ENCODE results near the gene ACACA. TPM values are rescaled to one million over a fixed set of nuclear protein-coding genes. Genes with fewer than 3 reads are reported as not detected.

ACACA gene
- total RNA-seq, 1 donor from 2014 or later, result 42.4 TPM

DNA sequence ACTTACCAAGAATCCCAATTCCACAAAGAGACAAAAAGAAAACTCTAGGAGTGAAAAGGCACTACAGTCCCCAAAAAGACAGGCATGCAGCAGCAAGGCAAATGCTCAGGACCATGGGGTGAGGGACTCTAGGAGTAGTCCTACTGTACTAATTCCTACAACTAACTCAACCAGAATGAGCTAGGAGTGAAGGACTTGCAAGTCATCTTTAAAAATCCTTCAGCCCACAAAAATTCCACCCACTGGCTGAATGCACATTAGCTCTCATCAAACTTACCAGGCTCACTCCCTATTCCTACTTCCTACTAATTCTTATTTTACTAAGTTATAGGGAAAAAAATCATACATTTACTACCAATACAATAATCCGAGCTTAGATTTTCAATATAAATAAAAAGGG is 172.5 kb downstream of the ACACA start:
- TF ChIP-seq, protein P1, sequence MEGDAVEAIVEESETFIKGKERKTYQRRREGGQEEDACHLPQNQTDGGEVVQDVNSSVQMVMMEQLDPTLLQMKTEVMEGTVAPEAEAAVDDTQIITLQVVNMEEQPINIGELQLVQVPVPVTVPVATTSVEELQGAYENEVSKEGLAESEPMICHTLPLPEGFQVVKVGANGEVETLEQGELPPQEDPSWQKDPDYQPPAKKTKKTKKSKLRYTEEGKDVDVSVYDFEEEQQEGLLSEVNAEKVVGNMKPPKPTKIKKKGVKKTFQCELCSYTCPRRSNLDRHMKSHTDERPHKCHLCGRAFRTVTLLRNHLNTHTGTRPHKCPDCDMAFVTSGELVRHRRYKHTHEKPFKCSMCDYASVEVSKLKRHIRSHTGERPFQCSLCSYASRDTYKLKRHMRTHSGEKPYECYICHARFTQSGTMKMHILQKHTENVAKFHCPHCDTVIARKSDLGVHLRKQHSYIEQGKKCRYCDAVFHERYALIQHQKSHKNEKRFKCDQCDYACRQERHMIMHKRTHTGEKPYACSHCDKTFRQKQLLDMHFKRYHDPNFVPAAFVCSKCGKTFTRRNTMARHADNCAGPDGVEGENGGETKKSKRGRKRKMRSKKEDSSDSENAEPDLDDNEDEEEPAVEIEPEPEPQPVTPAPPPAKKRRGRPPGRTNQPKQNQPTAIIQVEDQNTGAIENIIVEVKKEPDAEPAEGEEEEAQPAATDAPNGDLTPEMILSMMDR (IDR thresholded peaks at IDR 0.05), result no peak
- DNase-seq (no peak), ATAC-seq (ENCODE audit: low read depth) (no peak)
- Mint-ChIP-seq H3K36me3 (ENCODE audit: low read depth) (peaks cover 28% of the 10 kb centered on the region), H3K9me3 (no peaks in the 10 kb centered on the region), H3K4me1 (no peaks in the 10 kb centered on the region), H3K27me3 (no peaks in the 10 kb centered on the region), H3K27ac (no peak overlapping the region), H3K4me3 (no peak overlapping the region)
- POLR2A ChIA-PET, result no interaction called here
- CTCF ChIA-PET, result no interaction called here
- intact Hi-C loops (cut with micrococcal nuclease), result no loop called here

DNA sequence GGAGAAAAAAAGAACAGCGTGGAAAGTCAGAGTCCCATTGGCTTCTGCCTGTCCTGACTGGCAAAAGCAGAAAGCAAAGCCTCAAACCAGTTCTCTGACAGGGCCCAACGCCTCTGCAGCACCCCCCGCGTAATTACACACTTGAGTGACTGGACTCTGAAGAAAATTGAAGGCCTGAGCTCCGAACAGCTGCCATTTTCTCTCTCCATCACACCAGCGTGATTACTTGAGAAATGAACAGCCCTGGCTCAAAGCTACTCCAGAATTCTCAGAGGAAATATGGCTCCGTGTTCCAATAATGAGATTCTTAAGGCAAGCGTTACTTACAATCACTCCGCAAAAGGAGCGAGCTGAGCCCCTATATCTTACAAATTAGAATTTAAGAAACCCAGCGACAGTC is 173.6 kb downstream of the ACACA start:
- ATAC-seq (ENCODE audit: low read depth), result no peak
- H3K27me3 Mint-ChIP-seq, result no peaks in the 10 kb centered on the region
- no peak overlapping the region for H3K4me3 Mint-ChIP-seq
- ChIA-PET CTCF (interaction anchor here (0.7 kb wide), 1 partner anchor 10 kb away, joined by 3 read pairs; no protein-coding TSS in a partner anchor), POLR2A (no interaction called here)
- no peak for DNase-seq
- H3K9me3 Mint-ChIP-seq, result no peaks in the 10 kb centered on the region
- H3K4me1 Mint-ChIP-seq, result no peaks in the 10 kb centered on the region
- H3K27ac Mint-ChIP-seq, result no peak overlapping the region
- peaks cover 27% of the 10 kb centered on the region for H3K36me3 Mint-ChIP-seq (ENCODE audit: low read depth)
- TF ChIP-seq, protein P1 (IDR thresholded peaks at IDR 0.05), result no peak
- intact Hi-C loops (cut with micrococcal nuclease), result no loop called here

DNA sequence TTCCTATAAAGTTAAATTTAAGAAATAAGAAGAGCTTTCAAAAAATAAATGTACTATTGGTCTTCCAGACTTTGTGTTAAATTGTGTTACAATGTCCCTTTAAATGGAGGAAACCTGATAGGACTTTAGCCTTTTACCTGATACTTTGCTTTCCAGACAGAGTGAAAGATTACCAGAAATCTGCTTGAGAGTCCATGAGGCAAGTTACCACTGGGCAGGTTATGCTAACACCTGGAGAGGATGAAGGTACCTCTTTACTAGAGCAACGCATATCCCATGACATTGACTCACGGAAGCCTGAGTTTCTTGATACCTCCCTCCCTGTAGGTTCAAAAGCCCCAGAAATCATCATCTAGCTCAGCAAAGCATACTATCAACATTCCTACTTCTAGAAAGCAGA is 174.7 kb downstream of the ACACA start:
- H3K9me3 Mint-ChIP-seq, result no peaks in the 10 kb centered on the region
- ATAC-seq (ENCODE audit: low read depth) (no peak), DNase-seq (no peak)
- TF ChIP-seq, protein P1 (IDR thresholded peaks at IDR 0.05), result no peak
- intact Hi-C loops (cut with micrococcal nuclease), result no loop called here
- ChIA-PET POLR2A (no interaction called here), CTCF (interaction anchor here (1.9 kb wide), 1 partner anchor 8 kb away, joined by 9 read pairs; no protein-coding TSS in a partner anchor)
- no peaks in the 10 kb centered on the region for H3K4me1 Mint-ChIP-seq
- peaks cover 20% of the 10 kb centered on the region for H3K36me3 Mint-ChIP-seq (ENCODE audit: low read depth)
- H3K4me3 Mint-ChIP-seq, result no peak overlapping the region
- H3K27me3 Mint-ChIP-seq, result no peaks in the 10 kb centered on the region
- no peak overlapping the region for H3K27ac Mint-ChIP-seq

DNA sequence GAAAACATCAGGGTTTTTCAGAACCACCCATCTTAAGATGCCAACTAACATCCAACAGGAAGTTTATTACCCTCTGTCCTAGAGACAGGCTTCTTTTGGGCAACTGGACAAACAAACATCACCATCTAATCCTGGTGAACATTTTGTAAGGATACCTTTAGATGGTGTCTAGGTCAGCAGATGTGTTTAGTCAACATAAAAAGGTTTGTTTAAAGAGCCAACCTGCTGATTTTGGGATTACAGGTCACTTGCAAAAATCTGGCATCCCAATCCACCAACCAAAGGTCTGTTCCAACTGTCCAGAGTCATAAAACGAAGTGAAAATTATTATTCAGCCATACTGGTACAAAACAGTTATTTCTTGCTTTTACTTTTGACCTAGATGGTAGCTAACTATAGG is 176.0 kb downstream of the ACACA start:
- TF ChIP-seq, protein P1 (IDR thresholded peaks at IDR 0.05), result no peak
- H3K27ac Mint-ChIP-seq, result no peak overlapping the region
- DNase-seq, result no peak
- H3K4me1 Mint-ChIP-seq, result no peaks in the 10 kb centered on the region
- H3K9me3 Mint-ChIP-seq, result no peaks in the 10 kb centered on the region
- POLR2A ChIA-PET, result no interaction called here
- H3K4me3 Mint-ChIP-seq, result no peak overlapping the region
- H3K27me3 Mint-ChIP-seq, result no peaks in the 10 kb centered on the region
- intact Hi-C loops (cut with micrococcal nuclease), result no loop called here
- ATAC-seq (ENCODE audit: low read depth), result no peak
- H3K36me3 Mint-ChIP-seq (ENCODE audit: low read depth), result peaks cover 21% of the 10 kb centered on the region
- CTCF ChIA-PET, result interaction anchor here (1.9 kb wide), 1 partner anchor 9 kb away, joined by 9 read pairs; no protein-coding TSS in a partner anchor

DNA sequence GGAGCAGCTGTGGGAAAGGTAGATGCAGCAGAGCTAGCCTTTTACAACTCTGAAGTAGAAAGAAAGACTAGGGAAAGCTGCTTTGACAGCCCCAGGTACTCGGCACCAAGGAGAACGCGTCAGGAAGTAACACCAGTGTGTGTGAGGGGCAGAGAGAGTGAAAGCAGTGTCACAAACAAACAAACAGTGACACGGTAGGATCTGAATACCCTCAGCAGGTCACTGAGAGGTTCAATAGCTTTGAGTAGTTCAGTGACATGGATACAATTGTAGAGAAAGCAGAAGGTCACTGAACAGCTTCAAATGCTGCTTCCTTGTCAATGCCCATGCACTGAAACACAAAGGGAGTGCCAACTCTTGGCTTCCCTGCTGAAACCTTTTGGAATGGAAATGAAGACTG is 181.2 kb downstream of the ACACA start:
- ATAC-seq (ENCODE audit: low read depth), result no peak
- Mint-ChIP-seq H3K36me3 (ENCODE audit: low read depth) (peaks cover 37% of the 10 kb centered on the region), H3K4me1 (no peaks in the 10 kb centered on the region), H3K27me3 (no peaks in the 10 kb centered on the region), H3K27ac (no peak overlapping the region), H3K9me3 (no peaks in the 10 kb centered on the region), H3K4me3 (no peak overlapping the region)
- TF ChIP-seq, protein P1 (IDR thresholded peaks at IDR 0.05), result no peak
- intact Hi-C loops (cut with micrococcal nuclease), result no loop called here
- POLR2A ChIA-PET, result no interaction called here
- CTCF ChIA-PET, result no interaction called here
- DNase-seq, result no peak
